Nephron progenitor cell (in vitro differentiated cells): Measurements from ENCODE around the gene FARP1.
"Not testable (repeated sequence)": the region's sequence is repeated elsewhere in the genome, so short reads cannot be mapped to it uniquely, and the experiment has no call there.

ENCODE experiments used
- DNase-seq: peaks from one replicate; pipeline ENCODE4 v3.0.0; 2021
- H3K27ac Mint-ChIP-seq: 2 replicates; pipeline ENCODE4 v1.8.0; 2021; ENCODE audit warnings: mild to moderate bottlenecking, moderate library complexity, mixed read lengths
- H3K27me3 Mint-ChIP-seq: 2 replicates; pipeline ENCODE4 v1.8.0; 2021; ENCODE audit warnings: mild to moderate bottlenecking, low read depth, mixed read lengths; ENCODE audit not compliant: poor library complexity
- H3K36me3 Mint-ChIP-seq: 2 replicates; pipeline ENCODE4 v1.8.0; 2021; ENCODE audit warnings: low read depth, mixed read lengths
- H3K4me1 Mint-ChIP-seq: 2 replicates; pipeline ENCODE4 v1.8.0; 2021; ENCODE audit warnings: mixed read lengths
- H3K4me3 Mint-ChIP-seq: 2 replicates; pipeline ENCODE4 v1.8.0; 2021; ENCODE audit warnings: mild to moderate bottlenecking, moderate library complexity, mixed read lengths
- H3K9me3 Mint-ChIP-seq: 2 replicates; pipeline ENCODE4 v1.8.0; 2021; ENCODE audit warnings: mild to moderate bottlenecking, moderate library complexity, mixed read lengths
- CTCF ChIP-seq: fragments of 200-600 bp; sonication (generic); IDR thresholded peaks from 2 replicates; pipeline ENCODE4 v1.5.0; 2021; ENCODE audit warnings: antibody characterized with exemption

FARP1 gene

GRCh38 chr13:98409281-98409680 is 266.4 kb downstream of the FARP1 start:
- Mint-ChIP-seq H3K4me1 (peaks cover 71% of the 10 kb centered on the region), H3K36me3 (peaks cover 64% of the 10 kb centered on the region), H3K9me3 (no peaks in the 10 kb centered on the region), H3K4me3 (no peak overlapping the region), H3K27ac (no peak overlapping the region), H3K27me3 (no peaks in the 10 kb centered on the region)
- no peak for TF ChIP-seq CTCF
- no peak for DNase-seq

- H3K36me3 Mint-ChIP-seq: peaks cover 77% of the 10 kb centered on the region
- peaks cover 58% of the 10 kb centered on the region for H3K4me1 Mint-ChIP-seq
- no peak for DNase-seq
- peaks cover 5% of the 10 kb centered on the region for H3K9me3 Mint-ChIP-seq
- H3K4me3 Mint-ChIP-seq: no peak overlapping the region
- no peak overlapping the region for H3K27ac Mint-ChIP-seq
- TF ChIP-seq CTCF: no peak
- H3K27me3 Mint-ChIP-seq: no peaks in the 10 kb centered on the region
Observed at GRCh38 chr13:98410612-98411011, 267.7 kb downstream of the FARP1 start.

GRCh38 chr13:98411013-98411412 is 268.1 kb downstream of the FARP1 start:
- peaks cover 81% of the 10 kb centered on the region for H3K36me3 Mint-ChIP-seq
- peaks cover 5% of the 10 kb centered on the region for H3K9me3 Mint-ChIP-seq
- peaks cover 54% of the 10 kb centered on the region for H3K4me1 Mint-ChIP-seq
- no peak overlapping the region for H3K4me3 Mint-ChIP-seq
- no peak for TF ChIP-seq CTCF
- H3K27me3 Mint-ChIP-seq: no peaks in the 10 kb centered on the region
- peak overlapping the region; percentile 86 for H3K27ac Mint-ChIP-seq
- no peak for DNase-seq

- Mint-ChIP-seq H3K27me3 (no peaks in the 10 kb centered on the region), H3K27ac (peak overlapping the region; percentile 76), H3K36me3 (peaks cover 89% of the 10 kb centered on the region), H3K4me3 (no peak overlapping the region), H3K9me3 (peaks cover 10% of the 10 kb centered on the region), H3K4me1 (peaks cover 47% of the 10 kb centered on the region)
- no peak for DNase-seq
- TF ChIP-seq CTCF: no peak
Observed at GRCh38 chr13:98411617-98412265, 268.8 kb downstream of the FARP1 start.

- not testable (repeated sequence) for H3K4me3 Mint-ChIP-seq, H3K27me3 Mint-ChIP-seq, DNase-seq
- peaks cover 34% of the 10 kb centered on the region for H3K4me1 Mint-ChIP-seq
- H3K27ac Mint-ChIP-seq: peak overlapping the region; percentile 72
- peaks cover 20% of the 10 kb centered on the region for H3K9me3 Mint-ChIP-seq
- H3K36me3 Mint-ChIP-seq: peaks cover 97% of the 10 kb centered on the region
Observed at GRCh38 chr13:98413278-98413677, 270.4 kb downstream of the FARP1 start.

- no peak for DNase-seq
- H3K27me3 Mint-ChIP-seq: peaks cover 6% of the 10 kb centered on the region
- peaks cover 20% of the 10 kb centered on the region for H3K9me3 Mint-ChIP-seq
- TF ChIP-seq CTCF: no peak
- no peak overlapping the region for H3K27ac Mint-ChIP-seq
- H3K4me3 Mint-ChIP-seq: no peak overlapping the region
- H3K36me3 Mint-ChIP-seq: peaks cover 99% of the 10 kb centered on the region
- peaks cover 31% of the 10 kb centered on the region for H3K4me1 Mint-ChIP-seq
Observed at GRCh38 chr13:98413796-98414195, 270.9 kb downstream of the FARP1 start.
